ENCODE results near the gene ZBTB9.

The ZBTB9 gene

DNA sequence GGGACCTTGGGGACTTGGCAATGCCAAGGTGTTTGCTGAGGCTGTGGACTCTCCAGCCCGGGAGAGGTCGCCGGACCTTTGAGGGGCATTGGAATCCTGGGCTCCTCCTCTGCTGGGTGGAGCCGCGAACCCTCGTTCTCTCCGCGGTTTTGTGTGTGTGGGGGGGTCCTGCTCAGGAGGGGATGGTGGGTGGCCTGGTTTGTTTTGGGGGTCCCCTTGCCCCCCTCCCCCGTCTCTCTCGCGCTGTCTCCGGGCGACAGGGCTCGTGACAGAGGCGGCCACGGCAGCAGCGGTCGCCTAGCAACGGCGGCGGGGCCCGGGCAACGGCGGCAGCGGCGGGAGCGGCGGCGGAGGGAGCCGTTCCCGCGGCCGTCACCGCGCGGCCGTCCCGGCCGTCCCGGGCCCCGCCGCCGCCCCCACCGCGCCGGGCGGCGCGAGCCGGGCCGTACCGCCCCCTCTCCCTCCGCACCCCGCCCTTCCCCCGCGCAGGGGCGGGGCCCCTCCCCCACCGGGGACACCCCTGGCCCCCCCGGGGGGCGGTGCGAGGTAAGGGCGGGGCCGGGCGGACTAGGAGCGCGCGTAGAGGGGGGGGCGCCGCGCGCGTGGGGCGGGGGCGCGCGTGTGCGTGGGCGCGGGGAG, 26.7 kb upstream of the ZBTB9 start:
- H3K4me1 Mint-ChIP-seq: peaks cover 82% of the 10 kb centered on the region

DNA sequence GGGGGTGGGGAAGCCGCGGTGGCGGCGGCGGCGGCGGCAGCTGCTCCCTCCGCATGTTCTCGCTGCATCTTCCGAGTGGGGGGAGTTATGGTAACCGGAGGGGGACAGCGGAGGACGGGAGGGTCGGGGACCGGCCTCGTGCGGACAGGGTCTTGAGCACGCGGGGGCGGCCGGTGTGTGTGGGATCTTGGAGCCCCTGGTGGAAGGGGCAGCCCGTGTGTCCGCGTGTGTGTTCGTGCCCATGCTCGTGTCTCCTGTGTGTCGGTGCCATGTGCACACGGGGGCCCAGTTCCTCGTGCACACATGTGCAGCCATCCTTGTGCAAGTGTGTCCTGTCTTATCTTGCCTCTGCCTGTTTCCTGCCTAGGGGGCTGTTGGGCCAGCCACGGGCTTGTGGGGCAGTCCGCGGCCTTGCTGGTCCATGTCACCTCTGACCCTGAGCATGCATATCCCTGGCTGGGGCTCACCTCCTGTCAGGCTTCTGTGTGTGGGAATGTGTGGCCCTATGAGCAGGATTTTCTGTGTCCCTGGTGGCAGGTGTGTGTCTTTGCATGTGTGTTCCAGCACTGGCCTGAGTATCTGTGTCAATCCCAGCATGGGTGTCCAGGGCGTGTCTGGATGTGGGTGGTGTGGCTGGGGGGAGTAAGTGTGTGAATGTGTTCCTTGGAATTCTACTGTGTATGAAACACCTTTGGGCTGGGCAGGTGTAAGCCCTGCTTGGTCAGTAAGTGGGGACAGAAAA, 26.0 kb upstream of the ZBTB9 start:
- H3K9me3 Mint-ChIP-seq: no peaks in the 10 kb centered on the region
- no peaks in the 10 kb centered on the region for H3K27me3 Mint-ChIP-seq
- H3K36me3 Mint-ChIP-seq: no peaks in the 10 kb centered on the region
- peaks cover 81% of the 10 kb centered on the region for H3K4me1 Mint-ChIP-seq
- peak overlapping the region; percentile 93 for H3K27ac Mint-ChIP-seq
- peak overlapping the region; percentile 91 for H3K4me3 Mint-ChIP-seq

More for the DNA sequence above, 26.7 kb upstream of the ZBTB9 start:
- no peaks in the 10 kb centered on the region for H3K9me3 Mint-ChIP-seq
- no peaks in the 10 kb centered on the region for H3K27me3 Mint-ChIP-seq
- H3K27ac Mint-ChIP-seq: peak overlapping the region; percentile 92
- peak overlapping the region; percentile 92 for H3K4me3 Mint-ChIP-seq
- no peaks in the 10 kb centered on the region for H3K36me3 Mint-ChIP-seq

DNA sequence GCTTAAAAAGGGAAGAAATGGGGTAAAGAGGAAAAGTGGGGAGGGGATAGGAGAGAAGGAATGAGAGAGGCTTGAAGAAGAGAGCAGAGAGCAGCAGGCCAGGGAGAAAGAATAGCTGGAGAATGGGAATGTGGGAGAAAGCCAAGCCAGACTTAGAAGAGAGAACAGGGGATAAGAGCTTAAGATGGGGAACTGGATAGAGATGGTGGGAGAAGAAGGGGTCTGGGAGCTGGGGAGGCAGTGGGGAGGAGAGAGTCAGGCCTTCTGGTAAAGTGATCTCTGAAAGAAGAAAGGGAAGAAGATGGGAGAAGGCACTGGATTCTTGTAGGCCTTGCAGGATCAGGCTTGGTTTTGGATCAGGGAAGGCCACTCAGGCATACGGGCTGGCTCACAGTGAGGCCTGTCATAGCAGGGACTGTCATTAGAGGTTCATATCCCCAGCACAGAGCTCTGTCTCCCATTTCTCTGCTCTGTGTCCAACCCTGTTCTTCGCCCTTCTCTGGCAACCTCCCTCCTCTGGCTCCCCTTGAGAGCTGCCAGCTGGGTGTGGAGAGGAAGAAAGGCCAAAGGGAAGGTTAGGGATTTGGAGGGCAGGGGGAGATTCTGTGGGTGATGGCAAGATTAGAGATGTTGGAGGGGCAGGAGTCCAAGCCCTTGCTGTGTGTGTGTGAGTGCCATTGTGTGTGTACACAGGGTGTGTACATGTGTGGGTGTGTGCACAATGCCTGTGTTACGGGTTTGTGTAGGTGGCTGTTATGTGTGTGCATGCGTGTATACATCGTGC, 25.2 kb upstream of the ZBTB9 start:
- Mint-ChIP-seq H3K27ac (peak overlapping the region; percentile 93), H3K27me3 (no peaks in the 10 kb centered on the region), H3K4me3 (peak overlapping the region; percentile 91), H3K9me3 (no peaks in the 10 kb centered on the region), H3K36me3 (no peaks in the 10 kb centered on the region), H3K4me1 (peaks cover 79% of the 10 kb centered on the region)

DNA sequence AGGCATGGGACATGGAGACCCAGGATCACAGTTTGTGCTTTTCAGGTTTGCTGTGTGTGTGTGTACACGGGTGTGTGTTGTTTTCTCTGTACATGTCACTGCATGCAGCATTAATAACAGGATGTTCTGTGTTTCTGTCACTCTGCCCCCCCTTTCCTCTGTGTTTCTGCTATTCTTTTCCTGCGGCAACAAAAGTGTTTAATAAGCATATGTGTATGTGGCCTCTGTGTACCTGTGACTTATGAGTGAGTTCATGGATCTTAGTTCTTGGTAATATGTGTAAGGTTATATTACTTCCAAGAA, 24.7 kb upstream of the ZBTB9 start:
- H3K27me3 Mint-ChIP-seq: no peaks in the 10 kb centered on the region
- no peaks in the 10 kb centered on the region for H3K36me3 Mint-ChIP-seq
- peak overlapping the region; percentile 91 for H3K4me3 Mint-ChIP-seq

DNA sequence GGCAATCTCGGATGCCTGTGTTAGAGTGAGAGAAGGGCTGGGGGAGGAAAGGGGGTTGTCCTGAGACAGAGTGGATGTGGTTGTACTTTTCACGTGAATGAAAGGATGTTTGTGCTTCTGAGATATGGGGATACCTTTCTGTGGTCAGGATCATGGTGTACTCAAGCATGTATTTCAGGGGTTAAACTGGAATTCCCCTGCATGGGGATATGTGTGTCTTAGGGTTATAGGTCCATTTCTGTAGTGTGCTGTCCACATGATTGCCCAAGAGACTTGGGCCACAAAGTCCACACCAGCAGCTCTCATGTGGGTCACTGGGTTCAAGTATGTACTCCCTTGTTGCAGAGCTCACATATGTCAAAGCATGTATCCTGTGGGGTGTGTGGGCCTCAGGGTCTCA, 24.0 kb upstream of the ZBTB9 start:
- Mint-ChIP-seq H3K36me3 (no peaks in the 10 kb centered on the region), H3K27ac (peak overlapping the region; percentile 12), H3K4me1 (peaks cover 68% of the 10 kb centered on the region), H3K27me3 (no peaks in the 10 kb centered on the region), H3K4me3 (peak overlapping the region; percentile 91), H3K9me3 (no peaks in the 10 kb centered on the region)

More for the DNA sequence above, 24.7 kb upstream of the ZBTB9 start:
- H3K4me1 Mint-ChIP-seq: peaks cover 74% of the 10 kb centered on the region
- peak overlapping the region; percentile 90 for H3K27ac Mint-ChIP-seq
- no peaks in the 10 kb centered on the region for H3K9me3 Mint-ChIP-seq

DNA sequence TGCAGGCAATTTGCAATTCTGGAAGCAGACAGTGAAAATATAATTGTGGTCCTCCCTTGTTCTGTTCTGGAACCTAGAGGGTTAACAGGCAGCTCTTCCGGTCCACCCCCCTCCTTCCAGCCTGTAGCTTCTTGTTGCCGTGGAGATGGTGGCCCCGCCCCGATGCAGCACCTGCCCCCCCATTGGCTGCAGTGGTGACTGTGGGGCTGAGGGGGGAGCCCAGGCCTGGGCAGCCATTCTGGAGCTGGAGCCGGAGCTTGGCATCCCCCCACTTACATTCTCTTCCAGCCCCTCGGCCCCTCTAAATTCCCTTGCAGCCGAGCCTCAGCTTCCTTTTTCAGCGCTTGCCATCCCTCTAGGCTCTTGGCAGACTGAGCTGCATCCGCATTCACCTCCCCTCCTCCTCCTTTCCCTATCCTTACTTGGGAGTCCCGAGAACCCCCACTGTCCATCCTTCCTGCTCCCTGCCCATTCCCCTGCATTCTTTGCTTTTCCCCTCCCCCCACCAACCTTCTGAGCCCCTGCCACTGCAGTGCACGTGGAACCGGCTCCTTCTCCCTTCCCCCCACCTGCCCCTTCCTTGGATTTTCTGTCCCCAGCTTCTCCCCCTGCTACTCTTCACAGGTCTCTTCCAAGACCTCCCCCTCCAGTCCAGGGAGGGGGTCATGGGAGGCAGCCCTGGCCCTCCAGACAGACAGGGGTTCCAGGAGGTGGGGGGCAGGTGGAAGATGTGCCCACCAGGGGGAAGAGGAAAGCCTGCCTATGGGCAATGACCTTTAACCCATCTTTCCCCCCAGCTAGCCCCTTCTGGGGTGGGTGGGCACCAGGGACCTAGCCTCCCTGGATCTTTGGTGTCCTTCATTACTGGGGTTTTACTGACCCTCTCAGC, 23.1 kb upstream of the ZBTB9 start:
- Mint-ChIP-seq H3K27ac (peak overlapping the region; percentile 81), H3K36me3 (no peaks in the 10 kb centered on the region), H3K4me1 (peaks cover 64% of the 10 kb centered on the region), H3K9me3 (no peaks in the 10 kb centered on the region), H3K4me3 (peak overlapping the region; percentile 91), H3K27me3 (no peaks in the 10 kb centered on the region)

DNA sequence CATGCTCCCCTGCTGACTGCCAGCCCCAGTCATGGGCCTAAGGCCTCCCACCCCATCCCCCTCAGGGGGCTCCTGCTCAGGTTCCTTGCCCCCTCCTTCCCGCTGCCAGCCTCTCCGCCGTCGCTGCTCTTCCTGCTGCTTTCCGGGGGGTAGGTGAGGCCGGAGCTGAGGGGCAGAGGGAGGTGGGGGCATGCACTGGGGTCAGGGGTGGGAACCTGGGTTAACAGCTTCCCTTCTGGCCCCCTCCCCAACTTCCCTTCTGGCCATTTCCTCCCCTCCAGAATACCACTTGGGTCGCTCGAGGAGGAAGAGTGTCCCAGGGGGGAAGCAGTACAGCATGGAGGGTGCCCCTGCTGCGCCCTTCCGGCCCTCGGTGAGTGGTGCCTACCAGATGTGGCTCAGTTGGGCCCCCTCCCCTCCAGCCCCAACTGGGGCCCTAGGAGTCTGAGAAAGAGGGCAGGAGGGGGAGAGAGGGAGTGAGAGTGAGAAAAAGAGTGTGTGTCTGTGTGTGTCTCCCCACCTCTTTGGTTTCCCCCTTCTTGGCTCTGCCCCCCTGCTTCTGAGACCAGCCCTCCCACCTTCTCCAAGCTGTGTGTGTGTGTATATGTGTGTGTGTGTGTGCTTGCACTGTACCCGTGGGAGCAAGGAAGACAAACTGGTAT, 22.4 kb upstream of the ZBTB9 start:
- H3K36me3 Mint-ChIP-seq: peaks cover 3% of the 10 kb centered on the region
- H3K27me3 Mint-ChIP-seq: no peaks in the 10 kb centered on the region
- H3K9me3 Mint-ChIP-seq: no peaks in the 10 kb centered on the region
- H3K4me3 Mint-ChIP-seq: peak overlapping the region; percentile 76
- peak overlapping the region; percentile 81 for H3K27ac Mint-ChIP-seq
- peaks cover 60% of the 10 kb centered on the region for H3K4me1 Mint-ChIP-seq

DNA sequence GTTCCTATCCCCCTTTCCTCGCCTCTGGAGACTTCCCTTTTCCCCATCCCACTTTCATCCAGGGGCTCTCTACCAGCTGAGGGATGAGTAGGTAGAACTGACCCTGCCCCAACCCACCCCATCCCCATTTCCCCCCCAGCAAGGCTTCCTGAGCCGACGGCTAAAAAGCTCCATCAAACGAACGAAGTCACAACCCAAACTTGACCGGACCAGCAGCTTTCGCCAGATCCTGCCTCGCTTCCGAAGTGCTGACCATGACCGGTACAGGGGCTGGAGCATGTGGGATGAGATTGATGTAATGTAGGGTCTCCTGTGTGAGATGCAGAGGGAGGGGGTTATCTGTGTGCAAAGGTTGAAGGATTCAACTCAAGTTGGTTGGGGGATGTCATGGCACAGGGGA, 21.8 kb upstream of the ZBTB9 start:
- Mint-ChIP-seq H3K4me1 (peaks cover 54% of the 10 kb centered on the region), H3K4me3 (peak overlapping the region; percentile 76), H3K27ac (peak overlapping the region; percentile 82), H3K36me3 (peaks cover 5% of the 10 kb centered on the region), H3K9me3 (no peaks in the 10 kb centered on the region), H3K27me3 (no peaks in the 10 kb centered on the region)

DNA sequence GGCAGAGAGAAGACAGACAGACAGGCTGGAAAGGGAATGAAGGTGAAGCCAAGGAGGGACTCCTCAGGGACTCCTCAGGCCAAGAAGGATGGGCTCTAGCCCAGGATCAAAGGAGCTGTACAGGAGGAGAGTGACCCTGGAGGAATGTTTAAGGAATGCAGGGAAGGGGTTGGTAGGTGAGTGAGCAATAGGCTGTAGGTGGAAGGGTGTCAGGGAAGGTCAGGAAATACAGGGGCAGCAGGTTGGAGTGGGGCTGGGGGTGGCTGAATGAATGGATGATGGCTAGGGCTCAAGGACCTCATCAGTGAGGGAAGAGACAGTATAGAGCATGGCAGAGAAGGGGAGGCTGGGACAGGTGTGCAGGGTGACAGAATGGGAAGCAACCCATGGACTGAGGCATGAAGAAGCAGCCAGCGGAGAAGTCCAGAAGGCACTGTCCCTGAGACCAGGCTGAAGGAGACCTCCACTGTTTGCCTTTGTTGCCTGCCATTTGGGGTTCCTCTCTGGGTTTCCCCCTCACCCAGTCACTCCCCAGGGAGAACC, 21.3 kb upstream of the ZBTB9 start:
- Mint-ChIP-seq H3K36me3 (peaks cover 5% of the 10 kb centered on the region), H3K4me1 (peaks cover 54% of the 10 kb centered on the region), H3K4me3 (peak overlapping the region; percentile 60), H3K27me3 (no peaks in the 10 kb centered on the region), H3K9me3 (no peaks in the 10 kb centered on the region), H3K27ac (peak overlapping the region; percentile 82)

DNA sequence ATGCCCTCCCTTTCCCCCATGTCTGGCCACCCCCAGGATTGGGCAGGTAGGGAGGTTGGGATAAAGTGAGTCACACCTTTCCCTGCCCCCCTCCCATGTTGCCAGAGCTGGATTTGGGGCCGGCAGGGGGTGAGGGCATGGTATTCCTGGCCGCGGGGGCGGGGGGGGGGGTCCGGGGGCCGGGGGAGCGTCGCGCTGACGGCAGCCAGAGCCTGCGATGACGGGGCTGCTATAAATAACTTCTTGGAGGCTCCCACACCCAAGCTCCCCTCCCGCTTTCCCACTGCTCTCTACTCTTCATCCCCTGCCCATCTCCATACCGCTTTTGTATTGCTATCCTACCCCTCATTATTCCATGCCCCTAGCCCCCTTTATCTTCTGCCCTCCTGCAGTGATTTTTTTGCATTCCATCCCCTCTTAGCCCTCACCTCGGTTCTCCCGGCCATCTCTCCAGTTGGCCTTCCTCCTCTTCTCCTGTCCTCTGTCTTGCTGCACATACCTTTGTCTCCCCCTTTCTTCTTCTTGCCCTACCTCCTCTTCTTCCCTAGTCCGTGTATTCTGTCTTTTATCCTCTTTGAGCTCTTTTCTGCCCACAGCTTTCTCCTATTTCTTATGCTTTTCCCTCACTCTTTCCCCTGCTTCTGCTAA, 20.7 kb upstream of the ZBTB9 start:
- Mint-ChIP-seq H3K4me1 (peaks cover 49% of the 10 kb centered on the region), H3K27me3 (no peaks in the 10 kb centered on the region), H3K36me3 (peaks cover 5% of the 10 kb centered on the region), H3K4me3 (no peak overlapping the region), H3K9me3 (no peaks in the 10 kb centered on the region), H3K27ac (no peak overlapping the region)

DNA sequence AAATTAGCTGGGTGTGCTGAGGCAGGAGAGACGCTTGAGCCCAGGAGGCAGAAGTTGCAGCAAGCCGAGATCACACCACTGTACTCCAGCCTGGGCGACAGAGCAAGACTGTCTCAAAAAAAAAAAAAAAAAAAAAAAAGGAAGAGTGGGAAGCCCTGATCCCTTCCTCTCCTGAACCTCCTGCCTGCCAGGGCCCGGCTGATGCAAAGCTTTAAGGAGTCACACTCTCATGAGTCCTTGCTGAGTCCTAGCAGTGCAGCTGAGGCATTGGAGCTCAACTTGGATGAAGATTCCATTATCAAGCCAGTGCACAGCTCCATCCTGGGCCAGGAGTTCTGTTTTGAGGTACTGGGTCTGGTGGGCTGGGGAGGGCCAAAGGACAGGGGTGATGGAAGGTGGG, 19.4 kb upstream of the ZBTB9 start:
- Mint-ChIP-seq H3K9me3 (no peaks in the 10 kb centered on the region), H3K27ac (no peak overlapping the region), H3K4me3 (no peak overlapping the region), H3K27me3 (no peaks in the 10 kb centered on the region), H3K36me3 (peaks cover 6% of the 10 kb centered on the region), H3K4me1 (peaks cover 40% of the 10 kb centered on the region)

DNA sequence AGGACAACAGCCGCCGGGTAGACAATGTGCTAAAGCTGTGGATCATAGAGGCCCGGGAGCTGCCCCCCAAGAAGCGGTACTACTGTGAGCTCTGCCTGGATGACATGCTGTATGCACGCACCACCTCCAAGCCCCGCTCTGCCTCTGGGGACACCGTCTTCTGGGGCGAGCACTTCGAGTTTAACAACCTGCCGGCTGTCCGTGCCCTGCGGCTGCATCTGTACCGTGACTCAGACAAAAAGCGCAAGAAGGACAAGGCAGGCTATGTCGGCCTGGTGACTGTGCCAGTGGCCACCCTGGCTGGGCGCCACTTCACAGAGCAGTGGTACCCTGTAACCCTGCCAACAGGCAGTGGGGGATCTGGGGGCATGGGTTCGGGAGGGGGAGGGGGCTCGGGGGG, 16.7 kb upstream of the ZBTB9 start:
- peaks cover 16% of the 10 kb centered on the region for H3K4me1 Mint-ChIP-seq

DNA sequence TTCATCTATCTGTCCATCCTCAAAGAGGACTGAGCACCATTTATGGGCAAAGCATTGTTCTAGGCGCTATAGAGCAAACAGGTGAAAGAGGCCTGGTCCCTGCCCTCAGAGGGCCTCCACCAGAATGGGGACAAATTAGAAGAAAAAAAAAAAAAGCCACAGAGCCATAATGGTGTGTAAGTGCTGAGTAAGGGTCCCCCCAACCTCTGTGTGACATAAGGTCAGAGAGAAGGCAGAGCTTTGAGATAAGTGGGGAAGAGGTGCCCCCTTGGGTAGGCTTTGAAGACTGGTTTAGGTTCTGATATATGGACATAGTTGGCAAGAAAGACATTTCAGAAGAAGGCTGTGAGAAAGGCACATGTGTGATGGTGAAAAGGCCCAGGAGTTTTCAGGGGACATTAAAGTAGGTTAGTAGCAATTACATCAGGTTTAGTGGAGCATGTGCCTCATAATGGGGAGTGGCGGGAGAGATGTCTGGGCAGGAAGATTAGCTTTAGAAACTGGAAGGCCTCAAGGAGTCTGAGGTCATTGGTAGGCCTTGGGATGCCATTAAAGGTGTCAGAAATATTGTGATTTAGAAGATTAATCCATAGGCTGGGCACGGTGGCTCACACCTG, 15.3 kb upstream of the ZBTB9 start:
- H3K4me3 Mint-ChIP-seq: no peak overlapping the region
- no peaks in the 10 kb centered on the region for H3K27me3 Mint-ChIP-seq
- peak overlapping the region; percentile 94 for H3K27ac Mint-ChIP-seq
- peaks cover 6% of the 10 kb centered on the region for H3K4me1 Mint-ChIP-seq
- H3K9me3 Mint-ChIP-seq: no peaks in the 10 kb centered on the region
- H3K36me3 Mint-ChIP-seq: peaks cover 6% of the 10 kb centered on the region

More for the DNA sequence above, 16.7 kb upstream of the ZBTB9 start:
- Mint-ChIP-seq H3K4me3 (no peak overlapping the region), H3K27me3 (no peaks in the 10 kb centered on the region), H3K9me3 (no peaks in the 10 kb centered on the region), H3K27ac (peak overlapping the region; percentile 41), H3K36me3 (peaks cover 6% of the 10 kb centered on the region)
